Chondrocyte (in vitro differentiated cells): ENCODE data around the gene ADARB2. TPM values are rescaled to one million over a fixed set of nuclear protein-coding genes. Genes with fewer than 3 reads are reported as not detected.
"Not testable (repeated sequence)": the region's sequence is repeated elsewhere in the genome, so short reads cannot be mapped to it uniquely, and the experiment has no call there.

ENCODE experiments used
- DNase-seq: peaks from one replicate; pipeline ENCODE4 v3.0.0; 2021; ENCODE audit warnings: mixed read lengths, low spot score
- H3K27ac Mint-ChIP-seq: one replicate; pipeline ENCODE4 v1.8.0; 2021; ENCODE audit warnings: mild to moderate bottlenecking, moderate library complexity, mixed read lengths; ENCODE audit not compliant: unreplicated experiment
- H3K27me3 Mint-ChIP-seq: 2 replicates; pipeline ENCODE4 v1.8.0; 2021; ENCODE audit warnings: low read depth, mixed read lengths
- H3K36me3 Mint-ChIP-seq: 2 replicates; pipeline ENCODE4 v1.8.0; 2021; ENCODE audit warnings: low read depth, mixed read lengths
- H3K4me1 Mint-ChIP-seq: 2 replicates; pipeline ENCODE4 v1.8.0; 2021; ENCODE audit warnings: low read depth, mild to moderate bottlenecking, mixed read lengths
- H3K4me3 Mint-ChIP-seq: one replicate; pipeline ENCODE4 v1.8.0; 2021; ENCODE audit warnings: mild to moderate bottlenecking, moderate library complexity, mixed read lengths; ENCODE audit not compliant: unreplicated experiment
- H3K9me3 Mint-ChIP-seq: 2 replicates; pipeline ENCODE4 v1.8.0; 2021; ENCODE audit warnings: low read depth, mixed read lengths
- total RNA-seq: library from RNA; stranded (reverse); gene quantifications from 3 replicates; pipeline ENCODE4 v1.2.1, GENCODE V29; 2021
- TF ChIP-seq, protein P1 (sequence below): fragments of 200-600 bp; sonication (generic); IDR thresholded peaks from 2 replicates; pipeline ENCODE4 v1.5.0; 2021; ENCODE audit warnings: antibody characterized with exemption, mild to moderate bottlenecking, moderate library complexity

The ADARB2 gene
- total RNA-seq, 1 donor from 2014 or later = 3.3 TPM

DNA sequence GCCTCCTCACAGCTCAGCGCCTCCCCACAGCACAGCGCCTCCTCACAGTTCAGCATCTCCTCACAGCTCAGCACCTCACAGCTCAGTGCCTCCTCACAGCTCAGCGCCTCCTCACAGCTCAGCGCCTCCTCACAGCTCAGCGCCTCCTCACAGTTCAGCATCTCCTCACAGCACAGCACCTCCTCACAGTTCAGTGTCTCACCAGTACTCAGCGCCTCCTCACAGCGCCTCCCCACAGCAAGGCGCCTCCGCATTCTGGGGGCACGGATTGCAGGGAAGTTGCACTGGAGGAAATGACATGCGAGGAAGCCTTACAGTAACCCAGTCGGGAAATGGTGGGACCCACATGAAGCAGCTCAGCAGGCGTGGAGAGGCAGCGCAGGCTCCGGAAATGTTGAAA is 409.6 kb downstream of the ADARB2 start:
- H3K4me1 Mint-ChIP-seq = peaks cover 37% of the 10 kb centered on the region
- peaks cover 5% of the 10 kb centered on the region for H3K9me3 Mint-ChIP-seq
- no peaks in the 10 kb centered on the region for H3K36me3 Mint-ChIP-seq
- no peak overlapping the region for H3K27ac Mint-ChIP-seq
- H3K4me3 Mint-ChIP-seq = no peak overlapping the region
- H3K27me3 Mint-ChIP-seq = no peaks in the 10 kb centered on the region
- TF ChIP-seq, protein P1, sequence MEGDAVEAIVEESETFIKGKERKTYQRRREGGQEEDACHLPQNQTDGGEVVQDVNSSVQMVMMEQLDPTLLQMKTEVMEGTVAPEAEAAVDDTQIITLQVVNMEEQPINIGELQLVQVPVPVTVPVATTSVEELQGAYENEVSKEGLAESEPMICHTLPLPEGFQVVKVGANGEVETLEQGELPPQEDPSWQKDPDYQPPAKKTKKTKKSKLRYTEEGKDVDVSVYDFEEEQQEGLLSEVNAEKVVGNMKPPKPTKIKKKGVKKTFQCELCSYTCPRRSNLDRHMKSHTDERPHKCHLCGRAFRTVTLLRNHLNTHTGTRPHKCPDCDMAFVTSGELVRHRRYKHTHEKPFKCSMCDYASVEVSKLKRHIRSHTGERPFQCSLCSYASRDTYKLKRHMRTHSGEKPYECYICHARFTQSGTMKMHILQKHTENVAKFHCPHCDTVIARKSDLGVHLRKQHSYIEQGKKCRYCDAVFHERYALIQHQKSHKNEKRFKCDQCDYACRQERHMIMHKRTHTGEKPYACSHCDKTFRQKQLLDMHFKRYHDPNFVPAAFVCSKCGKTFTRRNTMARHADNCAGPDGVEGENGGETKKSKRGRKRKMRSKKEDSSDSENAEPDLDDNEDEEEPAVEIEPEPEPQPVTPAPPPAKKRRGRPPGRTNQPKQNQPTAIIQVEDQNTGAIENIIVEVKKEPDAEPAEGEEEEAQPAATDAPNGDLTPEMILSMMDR = no peak
- no peak for DNase-seq

DNA sequence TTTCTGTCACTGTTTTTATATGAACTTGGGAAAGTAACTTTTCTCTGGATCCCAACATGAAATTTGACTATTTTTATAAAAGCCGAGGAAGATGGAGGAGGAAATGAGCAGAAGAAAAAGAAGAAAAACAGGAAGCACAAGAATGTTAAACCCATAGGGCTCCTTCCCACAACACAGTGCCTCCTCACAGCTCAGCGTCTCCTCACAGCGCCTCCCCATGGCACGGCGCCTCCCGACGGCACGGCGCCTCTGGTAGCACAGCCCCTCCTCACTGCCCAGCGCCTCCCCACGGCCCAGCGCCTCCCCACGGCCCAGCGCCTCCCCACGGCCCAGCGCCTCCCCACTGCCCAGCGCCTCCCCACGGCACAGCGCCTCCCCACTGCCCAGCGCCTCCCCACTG is 410.8 kb downstream of the ADARB2 start:
- H3K9me3 Mint-ChIP-seq, H3K27me3 Mint-ChIP-seq, DNase-seq, H3K36me3 Mint-ChIP-seq, H3K4me3 Mint-ChIP-seq: not testable (repeated sequence)
- Mint-ChIP-seq H3K27ac (peak overlapping the region; percentile 24), H3K4me1 (peaks cover 37% of the 10 kb centered on the region)

DNA sequence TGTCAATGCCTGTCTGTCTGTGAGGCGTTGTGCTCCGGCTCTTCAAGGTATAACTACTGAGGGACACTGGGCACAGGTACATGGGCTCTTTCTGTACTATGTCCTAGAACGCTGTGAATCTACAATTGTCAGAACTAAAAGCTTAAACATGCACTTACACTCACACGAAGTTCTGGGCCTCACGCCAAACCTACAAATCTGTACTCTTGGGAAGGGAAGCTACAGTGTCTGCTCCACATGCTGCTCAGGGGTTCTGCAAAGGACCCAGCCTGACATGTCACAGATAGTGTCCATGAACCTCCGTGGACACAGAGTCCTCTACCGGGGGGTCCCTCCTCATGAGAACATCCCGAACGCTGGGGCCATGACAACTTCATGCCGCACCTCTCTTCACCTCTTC is 412.4 kb downstream of the ADARB2 start:
- Mint-ChIP-seq H3K4me1 (peaks cover 37% of the 10 kb centered on the region), H3K27ac (no peak overlapping the region), H3K4me3 (no peak overlapping the region), H3K27me3 (no peaks in the 10 kb centered on the region), H3K9me3 (no peaks in the 10 kb centered on the region), H3K36me3 (no peaks in the 10 kb centered on the region)
- TF ChIP-seq, protein P1 = no peak
- no peak for DNase-seq

DNA sequence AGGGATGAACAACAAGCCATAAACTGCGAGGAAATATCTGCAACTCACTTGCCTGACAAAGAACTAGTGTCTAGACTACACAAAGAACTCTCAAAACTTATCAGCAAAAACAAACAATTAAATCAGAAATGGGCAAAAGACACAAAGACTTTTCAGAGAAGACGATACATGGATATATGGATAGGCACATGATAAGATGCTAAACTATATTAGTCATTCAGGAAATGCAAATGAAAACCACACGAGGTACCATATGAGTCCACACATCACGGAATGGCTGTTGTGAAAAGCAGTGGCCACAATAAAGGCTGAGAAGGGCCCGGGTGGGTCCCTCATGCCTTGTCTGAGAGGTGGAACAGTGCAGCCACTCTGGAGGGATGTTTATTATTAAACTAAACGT is 413.4 kb downstream of the ADARB2 start:
- peaks cover 29% of the 10 kb centered on the region for H3K4me1 Mint-ChIP-seq
- H3K9me3 Mint-ChIP-seq = no peaks in the 10 kb centered on the region
- no peak for DNase-seq
- H3K4me3 Mint-ChIP-seq = no peak overlapping the region
- TF ChIP-seq, protein P1 = no peak
- no peaks in the 10 kb centered on the region for H3K27me3 Mint-ChIP-seq
- no peaks in the 10 kb centered on the region for H3K36me3 Mint-ChIP-seq
- no peak overlapping the region for H3K27ac Mint-ChIP-seq

DNA sequence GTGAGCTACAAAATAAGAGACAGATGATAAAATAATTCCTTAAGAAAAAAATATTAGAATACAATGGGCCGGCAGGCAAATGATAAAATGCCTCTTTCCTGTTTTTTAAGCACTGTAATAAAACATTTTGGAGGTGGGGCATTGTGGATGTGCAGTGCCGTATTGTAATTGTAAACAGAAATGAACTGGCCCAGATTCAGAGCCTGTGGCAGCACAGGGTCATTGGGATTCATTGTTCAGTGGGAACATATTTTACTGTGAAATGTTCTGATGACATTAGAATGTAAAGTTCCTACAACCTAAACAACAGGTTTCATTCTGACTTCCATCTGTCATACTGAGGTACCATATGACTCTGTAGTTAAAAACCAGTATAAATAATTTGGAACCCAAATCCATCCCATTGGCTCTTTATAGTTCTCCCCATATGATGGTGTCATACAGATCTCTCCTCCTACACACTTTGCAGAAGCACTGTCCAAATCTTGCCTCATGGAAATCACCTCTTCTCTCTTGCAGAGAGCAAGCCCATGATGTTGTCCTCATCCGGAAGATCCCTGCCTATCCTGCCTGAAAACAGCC is 416.5 kb downstream of the ADARB2 start:
- DNase-seq = no peak
- TF ChIP-seq, protein P1 = no peak
- no peak overlapping the region for H3K27ac Mint-ChIP-seq

DNA sequence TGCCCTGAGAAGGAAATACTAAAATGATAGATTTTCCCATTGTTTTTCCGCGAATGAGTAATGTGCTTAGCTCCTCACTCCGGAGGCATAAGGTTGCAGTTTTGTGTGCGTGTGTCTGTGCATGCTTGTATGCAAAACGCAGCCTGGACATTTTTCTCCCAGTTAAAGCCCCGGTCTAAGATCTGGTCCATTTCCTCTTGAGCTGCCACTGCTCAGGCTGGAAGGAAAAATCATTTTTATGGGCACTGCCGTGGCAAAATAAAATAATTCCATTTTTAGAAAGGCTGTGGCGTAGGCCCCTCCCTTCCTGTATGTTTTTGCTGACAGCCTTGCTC is 420.5 kb downstream of the ADARB2 start:
- no peaks in the 10 kb centered on the region for H3K27me3 Mint-ChIP-seq
- peak overlapping the region; percentile 80 for H3K27ac Mint-ChIP-seq
- no peaks in the 10 kb centered on the region for H3K36me3 Mint-ChIP-seq
- no peak for DNase-seq
- TF ChIP-seq, protein P1 = no peak
- no peaks in the 10 kb centered on the region for H3K9me3 Mint-ChIP-seq
- peak overlapping the region; percentile 8 for H3K4me3 Mint-ChIP-seq
- H3K4me1 Mint-ChIP-seq = peaks cover 44% of the 10 kb centered on the region

More for the DNA sequence above, 416.5 kb downstream of the ADARB2 start:
- peaks cover 36% of the 10 kb centered on the region for H3K4me1 Mint-ChIP-seq
- H3K27me3 Mint-ChIP-seq = no peaks in the 10 kb centered on the region
- H3K36me3 Mint-ChIP-seq = no peaks in the 10 kb centered on the region
- no peaks in the 10 kb centered on the region for H3K9me3 Mint-ChIP-seq
- no peak overlapping the region for H3K4me3 Mint-ChIP-seq
